ENCODE results near the gene TFRC.
"Not testable (repeated sequence)": the region's sequence is repeated elsewhere in the genome, so short reads cannot be mapped to it uniquely, and the experiment has no call there.

TFRC gene

GRCh38 chr3:196051282-196052076 is 30.4 kb downstream of the TFRC start:
- DNase-seq (ENCODE audit: insufficient read length, low spot score) (no peak), FAIRE-seq (no peak)

- no peak for FAIRE-seq
- DNase-seq (ENCODE audit: insufficient read length, low spot score): no peak
These were observed 31.3 kb downstream of the TFRC start for GRCh38 chr3:196050597-196050996.

GRCh38 chr3:196049653-196050052 is 32.2 kb downstream of the TFRC start:
- FAIRE-seq (no peak), DNase-seq (ENCODE audit: insufficient read length, low spot score) (no peak)

- FAIRE-seq: no peak
These were observed 32.8 kb downstream of the TFRC start for GRCh38 chr3:196048922-196049598.

GRCh38 chr3:196047391-196048030 is 34.4 kb downstream of the TFRC start:
- DNase-seq (ENCODE audit: insufficient read length, low spot score) (no peak), FAIRE-seq (no peak)

More at GRCh38 chr3:196048922-196049598, 32.8 kb downstream of the TFRC start:
- DNase-seq (ENCODE audit: insufficient read length, low spot score): no peak

GRCh38 chr3:196044513-196044912 is 37.4 kb downstream of the TFRC start:
- DNase-seq (ENCODE audit: insufficient read length, low spot score) (no peak), FAIRE-seq (no peak)

- no peak for FAIRE-seq
- no peak for DNase-seq (ENCODE audit: insufficient read length, low spot score)
These were observed 39.2 kb downstream of the TFRC start for GRCh38 chr3:196042673-196043072.

- no peak for DNase-seq (ENCODE audit: insufficient read length, low spot score)
- FAIRE-seq: no peak
These were observed 42.5 kb downstream of the TFRC start for GRCh38 chr3:196039359-196039758.

- not testable (repeated sequence) for FAIRE-seq; DNase-seq (ENCODE audit: insufficient read length, low spot score)
These were observed 55.8 kb downstream of the TFRC start for GRCh38 chr3:196026059-196026458.

- FAIRE-seq (no peak), DNase-seq (ENCODE audit: insufficient read length, low spot score) (no peak)
These were observed 56.9 kb downstream of the TFRC start for GRCh38 chr3:196024968-196025367.

GRCh38 chr3:196023947-196024346 is 57.9 kb downstream of the TFRC start:
- no peak for DNase-seq (ENCODE audit: insufficient read length, low spot score)
- FAIRE-seq: no peak

- FAIRE-seq; DNase-seq (ENCODE audit: insufficient read length, low spot score): not testable (repeated sequence)
These were observed 59.4 kb downstream of the TFRC start for GRCh38 chr3:196022499-196022878.

GRCh38 chr3:196020373-196020772 is 61.5 kb downstream of the TFRC start:
- DNase-seq (ENCODE audit: insufficient read length, low spot score) (no peak), FAIRE-seq (no peak)

- not testable (repeated sequence) for FAIRE-seq; DNase-seq (ENCODE audit: insufficient read length, low spot score)
These were observed 62.3 kb downstream of the TFRC start for GRCh38 chr3:196019576-196019975.

GRCh38 chr3:196018159-196018558 is 63.7 kb downstream of the TFRC start:
- FAIRE-seq; DNase-seq (ENCODE audit: insufficient read length, low spot score): not testable (repeated sequence)

- DNase-seq (ENCODE audit: insufficient read length, low spot score): no peak
- FAIRE-seq: no peak
These were observed 65.4 kb downstream of the TFRC start for GRCh38 chr3:196016485-196016884.

GRCh38 chr3:196016059-196016458 is 65.8 kb downstream of the TFRC start:
- no peak for FAIRE-seq
- DNase-seq (ENCODE audit: insufficient read length, low spot score): no peak

- DNase-seq (ENCODE audit: insufficient read length, low spot score) (no peak), FAIRE-seq (no peak)
These were observed 68.1 kb downstream of the TFRC start for GRCh38 chr3:196013587-196014487.

GRCh38 chr3:196012941-196013476 is 68.9 kb downstream of the TFRC start:
- FAIRE-seq (no peak), DNase-seq (ENCODE audit: insufficient read length, low spot score) (no peak)

- FAIRE-seq (no peak), DNase-seq (ENCODE audit: insufficient read length, low spot score) (no peak)
These were observed 69.4 kb downstream of the TFRC start for GRCh38 chr3:196012481-196012880.
